ENCODE results near the gene CHRNE. TPM values are rescaled to one million over a fixed set of nuclear protein-coding genes. Genes with fewer than 3 reads are reported as not detected.

The CHRNE gene
- total RNA-seq = 0.44 TPM

DNA sequence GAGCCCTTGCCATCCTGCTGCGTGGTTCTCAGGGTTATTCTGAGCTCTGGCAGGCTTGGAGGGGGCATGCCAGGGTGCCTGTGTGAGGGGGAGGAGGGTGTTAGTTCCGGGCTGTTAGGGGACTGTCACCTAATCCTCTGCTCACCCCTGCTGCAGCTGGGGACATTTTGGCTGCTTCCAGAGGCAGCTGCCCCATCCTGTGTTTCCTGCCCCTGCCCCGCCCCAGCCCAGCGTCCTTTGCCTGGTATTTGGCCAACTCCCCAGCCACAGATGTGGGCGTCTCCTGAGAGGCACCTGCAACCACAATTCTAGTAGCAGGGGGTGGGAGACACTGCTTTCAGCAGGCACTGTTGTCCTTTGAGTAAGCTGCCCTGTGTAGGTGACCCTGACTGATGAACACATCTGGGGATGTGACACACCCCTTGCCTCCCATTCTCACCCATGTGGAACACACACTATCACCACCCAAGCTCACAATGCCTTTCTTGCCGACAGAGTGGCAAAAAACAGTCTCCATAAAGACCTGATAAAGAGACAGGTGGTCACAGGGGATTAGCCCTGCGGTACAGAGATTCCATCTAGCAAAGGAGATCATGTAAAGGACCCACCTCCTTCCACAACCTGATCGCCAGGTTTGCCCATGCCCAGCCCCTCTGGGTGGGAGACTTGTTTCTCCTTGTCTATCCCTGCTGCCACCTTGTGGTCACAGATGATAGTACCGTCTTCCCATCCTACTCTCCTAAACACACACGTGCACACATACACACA, at the start of gene CHRNE:
Gene CHRNE (minus strand): TSS at position 48 of the 768 bp plus-strand sequence. CDS start 35 bp downstream, at position 13.

DNA sequence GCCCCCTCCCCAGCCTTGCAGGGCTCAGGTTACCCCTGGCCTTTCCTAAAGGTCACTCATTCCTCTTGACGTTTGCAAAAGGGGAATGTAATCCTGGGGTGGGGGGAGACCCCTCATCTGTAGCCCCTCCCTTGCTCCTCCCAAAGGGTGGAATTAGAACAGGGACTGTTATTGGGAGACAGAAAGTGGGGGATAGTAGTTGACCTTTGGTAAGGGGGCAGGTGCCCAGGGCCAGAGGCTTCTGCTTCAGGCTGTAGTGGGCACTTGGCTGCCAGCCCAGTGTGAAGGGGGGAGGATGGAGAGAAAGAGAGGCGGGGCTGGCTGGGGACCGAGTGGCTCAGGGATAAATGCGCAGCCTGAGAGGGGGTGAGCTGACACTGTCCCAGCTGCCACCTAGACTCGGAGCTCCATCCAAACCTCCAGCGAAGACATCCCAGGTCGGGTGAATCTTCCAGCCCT, 47.9 kb upstream of the CHRNE start, which contains the start of gene ENO3:
Gene ENO3 (plus strand): TSS at position 374 of the 459 bp plus-strand sequence. CDS start 711 bp downstream, outside the sequence.

DNA sequence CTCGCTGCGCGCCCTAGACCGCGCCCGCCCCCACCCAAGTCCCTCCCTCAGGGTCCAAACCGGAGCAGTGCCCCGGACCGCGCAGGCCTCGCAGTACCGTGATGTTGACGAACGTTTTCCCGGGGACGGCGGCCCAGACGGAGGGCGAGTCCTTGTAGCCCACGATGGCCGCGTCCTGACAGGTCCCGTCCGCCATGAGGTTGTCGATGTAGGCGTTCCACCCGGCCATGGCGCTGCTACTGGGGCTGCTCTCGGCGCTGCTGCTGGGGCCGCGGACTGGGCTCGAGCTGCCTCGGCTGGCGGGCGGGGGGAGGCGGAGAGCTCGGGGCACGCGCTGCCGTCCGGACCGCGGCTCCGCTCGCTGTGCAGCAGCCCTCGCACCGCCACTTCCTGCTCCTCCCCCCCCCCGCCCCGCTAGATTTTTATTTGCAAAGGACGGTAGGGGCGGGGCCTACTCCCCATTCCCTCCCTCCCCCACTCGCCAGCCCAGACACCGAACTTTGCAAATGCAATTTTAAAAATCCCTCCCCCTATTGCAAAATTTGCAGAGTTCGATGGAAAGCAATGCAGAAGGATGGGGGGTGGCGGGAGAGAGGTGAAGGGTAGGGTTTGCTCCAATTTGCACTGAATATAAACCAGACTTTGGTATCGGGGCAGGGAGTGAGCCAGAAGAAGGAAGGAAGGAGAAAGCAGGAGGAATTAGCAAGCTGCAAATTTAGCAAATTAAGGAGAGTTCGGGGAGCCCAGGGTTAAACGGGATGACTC, 45.5 kb upstream of the CHRNE start, which contains the start of gene PFN1:
Gene PFN1 (minus strand): TSS at position 365 of the 765 bp plus-strand sequence. CDS start 136 bp downstream, at position 229.

DNA sequence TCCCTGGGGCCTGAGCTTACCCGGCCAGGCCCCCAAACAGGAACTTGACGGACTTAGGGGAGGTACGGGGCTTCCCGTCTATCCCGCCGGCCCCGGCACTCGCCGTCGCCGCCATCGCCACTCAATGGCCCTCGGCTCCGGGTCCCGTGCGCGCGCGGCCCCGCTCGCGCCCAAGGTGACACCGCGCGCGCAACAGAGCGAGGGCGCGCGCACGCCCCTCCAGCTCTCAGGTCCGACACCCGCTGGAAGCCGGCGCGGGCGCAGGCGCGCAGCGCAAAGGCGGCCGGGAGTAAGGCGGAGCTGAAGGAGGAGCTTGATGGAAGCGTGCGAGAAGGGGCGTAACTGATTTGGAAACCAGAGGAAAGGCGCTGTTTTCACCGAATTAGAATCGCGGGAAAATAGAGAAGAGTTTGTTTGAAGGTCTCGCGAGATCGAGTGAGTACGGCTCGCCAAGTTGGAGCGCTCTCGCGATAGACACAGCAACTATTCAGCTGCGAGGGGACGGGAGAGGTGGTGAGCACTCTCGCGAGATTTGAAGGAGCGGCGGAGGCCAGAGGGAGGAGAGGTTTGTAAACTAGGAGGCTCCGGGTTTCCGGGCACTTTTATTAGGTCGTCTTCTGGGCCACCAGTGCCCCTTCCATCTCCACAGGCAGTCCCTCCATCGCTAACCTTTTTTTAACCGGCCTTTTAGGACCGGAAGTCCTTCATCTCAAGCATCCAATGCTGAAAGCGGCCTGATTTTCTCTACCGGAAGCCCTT, 37.1 kb upstream of the CHRNE start, which contains the start of the genes RNF167 and SLC25A11:
Gene RNF167 (plus strand): TSS at position 473 of the 759 bp plus-strand sequence. CDS start 642 bp downstream, outside the sequence.
Gene SLC25A11 (minus strand): TSS at position 251 of the 759 bp plus-strand sequence. CDS start 136 bp downstream, at position 115.

DNA sequence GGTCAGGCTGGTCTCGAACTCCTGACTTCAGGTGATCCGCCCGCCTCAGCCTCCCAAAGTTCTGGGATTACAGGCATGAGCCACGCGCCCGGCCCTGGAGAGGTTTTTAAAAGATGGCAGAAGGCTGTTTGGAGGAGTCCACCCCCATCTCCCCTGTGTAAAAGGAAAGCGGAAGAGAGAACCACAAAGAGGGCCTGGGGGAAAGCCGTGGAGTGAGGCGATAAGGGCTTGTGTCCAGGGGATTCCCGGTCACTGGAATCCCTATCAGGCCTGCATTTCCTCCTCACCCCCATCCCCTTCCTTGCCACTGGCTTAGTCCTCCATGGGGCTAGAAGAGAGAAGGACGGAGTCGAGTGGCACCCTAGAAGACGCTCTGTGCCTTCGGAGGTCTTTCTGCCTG, 29.1 kb upstream of the CHRNE start, which contains the start of gene GP1BA:
Gene GP1BA (plus strand): TSS at position 315 of the 400 bp plus-strand sequence. CDS start 328 bp downstream, outside the sequence.

DNA sequence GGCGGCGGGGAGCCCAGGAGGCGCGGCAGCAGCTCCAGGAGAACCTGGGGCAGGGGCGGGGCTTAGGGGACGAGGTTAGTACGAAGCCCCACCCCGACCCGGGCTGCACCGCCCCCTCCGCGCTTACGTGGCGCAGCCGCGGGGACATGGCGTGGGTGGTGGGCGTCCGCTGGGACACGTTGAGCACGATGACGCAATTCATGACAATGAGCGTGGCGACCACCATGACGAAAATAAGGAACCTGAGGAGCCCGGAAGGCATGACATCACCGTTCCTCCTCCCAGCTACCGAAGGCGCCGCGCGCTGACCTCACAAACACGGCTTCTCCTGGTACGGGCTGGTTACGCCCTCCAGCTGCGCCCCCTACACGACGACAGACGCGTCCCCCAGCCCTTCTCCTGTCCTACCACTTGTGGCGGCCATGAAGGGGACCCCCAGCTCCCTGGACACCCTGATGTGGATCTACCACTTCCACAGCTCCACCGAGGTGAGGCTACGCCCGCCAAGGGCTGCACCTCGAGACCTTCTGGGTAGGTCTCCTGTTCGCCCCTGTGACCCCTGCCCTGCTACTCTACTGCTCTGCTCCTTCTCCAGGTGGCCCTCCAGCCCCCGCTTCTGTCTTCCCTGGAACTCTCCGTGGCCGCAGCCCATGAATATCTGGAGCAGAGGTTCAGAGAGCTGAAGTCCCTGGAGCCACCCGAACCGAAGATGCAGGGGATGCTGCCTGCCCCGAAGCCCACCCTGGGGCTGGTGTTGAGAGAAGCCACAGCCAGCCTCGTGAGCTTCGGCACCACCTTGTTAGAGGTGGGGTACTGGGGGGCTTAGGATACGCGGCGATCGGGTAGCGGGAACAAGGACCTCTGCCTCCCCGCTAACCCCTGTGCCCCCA, 3.3 kb downstream of the CHRNE start, which contains the start of gene C17orf107:
Gene C17orf107 (plus strand): TSS at position 196 of the 890 bp plus-strand sequence. CDS start 227 bp downstream, at position 423.

Other genes with a start within 250 kb of the CHRNE start
- 53.7 TPM for gene PELP1, start 199.0 kb downstream of the CHRNE start, total RNA-seq
- 18.0 TPM for gene ARRB2, start 192.5 kb downstream of the CHRNE start, total RNA-seq
- 14.5 TPM for gene MED11, start 171.7 kb downstream of the CHRNE start, total RNA-seq
- gene ZMYND15, start 163.3 kb downstream of the CHRNE start, total RNA-seq = 0.27 TPM
- 9.7 TPM for gene CXCL16, start 163.2 kb downstream of the CHRNE start, total RNA-seq
- gene TM4SF5, start 131.2 kb downstream of the CHRNE start, total RNA-seq = not detected
- 2.3 TPM for gene VMO1, start 116.7 kb downstream of the CHRNE start, total RNA-seq
- not detected for gene GLTPD2, start 114.1 kb downstream of the CHRNE start, total RNA-seq
- 76.9 TPM for gene PSMB6, start 106.9 kb downstream of the CHRNE start, total RNA-seq
- gene PLD2, start 95.9 kb downstream of the CHRNE start, total RNA-seq = 24.4 TPM
- 76.7 TPM for gene MINK1, start 69.8 kb downstream of the CHRNE start, total RNA-seq
- 9.5 TPM for gene C17orf107, start 3.6 kb downstream of the CHRNE start, total RNA-seq
- gene GP1BA, start 29.2 kb upstream of the CHRNE start, total RNA-seq = 0.22 TPM
- 51.3 TPM for gene SLC25A11, start 36.9 kb upstream of the CHRNE start, total RNA-seq
- gene RNF167, start 37.2 kb upstream of the CHRNE start, total RNA-seq = 35.5 TPM
- 177 TPM for gene PFN1, start 45.4 kb upstream of the CHRNE start, total RNA-seq
- gene ENO3, start 48.0 kb upstream of the CHRNE start, total RNA-seq = 174 TPM
- 42.4 TPM for gene SPAG7, start 64.7 kb upstream of the CHRNE start, total RNA-seq
- gene CAMTA2, start 84.6 kb upstream of the CHRNE start, total RNA-seq = 13.4 TPM
- gene INCA1, start 94.4 kb upstream of the CHRNE start, total RNA-seq = 1.3 TPM
- 32.3 TPM for gene KIF1C, start 94.9 kb upstream of the CHRNE start, total RNA-seq
- not detected for gene SLC52A1, start 132.3 kb upstream of the CHRNE start, total RNA-seq
- gene ZFP3, start 175.4 kb upstream of the CHRNE start, total RNA-seq = 11.7 TPM
- 11.9 TPM for gene ZNF232, start 208.8 kb upstream of the CHRNE start, total RNA-seq
- gene USP6, start 212.9 kb upstream of the CHRNE start, total RNA-seq = 0.82 TPM